Stromal cell of bone marrow (primary cell): ENCODE data around the gene DOCK4.
"Not testable (repeated sequence)": the region's sequence is repeated elsewhere in the genome, so short reads cannot be mapped to it uniquely, and the experiment has no call there.

ENCODE experiments used
- DNase-seq: peaks from one replicate; pipeline ENCODE4 v3.0.0-alpha.2; 2012; ENCODE audit warnings: low read depth

DOCK4 gene

DNA sequence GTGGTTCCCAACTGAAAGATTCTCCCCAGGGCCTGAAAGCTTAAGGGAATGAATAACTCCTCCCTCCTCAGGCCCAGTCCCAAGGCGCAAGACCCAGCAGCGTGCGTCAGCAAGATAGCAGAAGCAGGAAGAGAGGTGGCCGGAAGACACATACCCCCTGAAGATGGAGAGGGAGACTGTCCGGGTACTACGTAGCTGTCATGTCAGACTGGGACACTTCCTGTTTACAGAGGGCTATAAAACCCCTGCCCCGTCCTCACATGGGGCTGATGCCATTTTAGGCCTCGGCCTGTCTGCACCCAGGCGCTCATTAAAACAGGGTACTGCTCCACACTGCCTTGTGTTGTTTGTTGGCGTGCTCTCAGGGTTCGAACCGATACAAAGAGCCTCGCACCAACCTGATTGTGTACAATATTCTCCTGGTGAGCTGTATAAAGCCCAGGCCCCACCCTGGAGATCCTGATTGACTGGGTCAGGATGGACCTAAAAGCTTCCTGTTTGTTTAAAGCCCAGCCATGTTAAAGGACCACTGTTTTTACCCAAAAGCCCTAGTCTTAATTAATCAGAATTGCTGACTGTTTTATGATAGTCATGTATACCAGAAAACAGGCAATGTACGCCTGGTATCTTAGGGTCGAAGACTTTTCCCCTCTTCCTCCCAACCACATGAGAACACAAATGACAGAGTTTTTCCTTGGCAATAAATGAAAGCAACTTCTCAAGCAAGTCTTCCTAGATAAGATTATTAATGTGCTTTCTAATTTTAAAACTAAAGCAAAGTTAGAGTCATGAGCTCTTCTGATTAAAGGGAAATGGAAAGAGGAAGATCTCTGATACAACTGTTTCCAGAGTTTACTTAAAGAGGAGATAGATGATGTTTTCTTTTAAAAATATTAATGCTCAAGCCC is 251.5 kb downstream of the DOCK4 start:
- DNase-seq, result no peak

DNA sequence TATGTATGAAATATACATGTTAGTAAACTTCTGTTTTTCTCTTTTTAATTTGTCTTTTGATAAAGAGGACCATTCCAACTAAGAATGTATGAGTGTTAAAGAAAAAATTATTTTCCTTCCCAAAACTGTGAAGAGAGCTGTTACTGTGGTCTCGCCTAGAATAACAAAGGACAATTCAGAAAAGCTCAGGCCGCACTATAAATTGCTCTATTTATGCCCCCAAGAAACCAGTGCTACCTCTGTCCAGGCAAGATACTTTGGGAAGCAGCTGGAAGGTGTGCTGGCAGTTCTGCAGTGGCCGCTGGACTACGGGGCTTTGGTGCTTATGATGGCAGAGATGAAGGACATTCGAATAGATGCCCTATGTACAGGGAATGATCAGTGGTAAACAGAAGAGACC is 252.1 kb downstream of the DOCK4 start:
- no peak for DNase-seq

DNA sequence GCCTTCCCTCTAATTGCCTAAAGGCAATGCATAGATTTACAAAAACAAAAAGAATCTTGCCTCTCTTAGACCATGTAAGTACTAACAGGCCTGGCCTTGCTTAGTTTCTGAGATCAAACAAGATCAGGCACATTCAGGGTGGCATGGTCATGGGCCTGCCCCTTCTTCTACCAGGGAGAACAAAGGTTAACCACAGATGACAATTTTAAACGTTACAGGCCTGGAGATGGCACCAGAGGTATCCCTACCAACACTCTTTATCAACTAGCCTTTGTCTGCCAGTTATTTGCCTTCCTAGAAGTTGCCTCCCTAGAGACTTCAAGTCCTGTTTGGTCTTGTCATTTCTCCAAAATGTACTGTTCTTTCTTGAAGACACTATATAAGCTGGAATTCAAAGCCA is 252.6 kb downstream of the DOCK4 start:
- DNase-seq, result peak; percentile 8

DNA sequence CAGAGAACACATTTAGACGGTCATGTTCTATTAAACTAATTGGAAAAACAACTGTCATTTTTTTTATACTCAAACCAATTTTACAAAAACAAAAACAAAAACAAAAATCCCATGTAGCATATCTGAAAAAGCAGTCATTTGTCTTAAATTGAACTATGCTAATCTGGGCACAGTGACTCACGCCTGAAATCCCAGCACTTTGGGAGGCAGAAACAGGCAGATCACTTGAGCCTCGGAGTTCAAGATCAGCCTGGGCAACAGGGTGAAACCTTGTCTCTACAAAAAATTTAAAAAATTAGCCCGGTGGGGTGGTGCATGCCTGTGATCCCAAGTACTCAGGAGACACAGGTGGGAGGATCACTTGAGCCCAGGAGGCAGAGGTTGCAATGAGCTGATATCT is 253.4 kb downstream of the DOCK4 start:
- no peak for DNase-seq

DNA sequence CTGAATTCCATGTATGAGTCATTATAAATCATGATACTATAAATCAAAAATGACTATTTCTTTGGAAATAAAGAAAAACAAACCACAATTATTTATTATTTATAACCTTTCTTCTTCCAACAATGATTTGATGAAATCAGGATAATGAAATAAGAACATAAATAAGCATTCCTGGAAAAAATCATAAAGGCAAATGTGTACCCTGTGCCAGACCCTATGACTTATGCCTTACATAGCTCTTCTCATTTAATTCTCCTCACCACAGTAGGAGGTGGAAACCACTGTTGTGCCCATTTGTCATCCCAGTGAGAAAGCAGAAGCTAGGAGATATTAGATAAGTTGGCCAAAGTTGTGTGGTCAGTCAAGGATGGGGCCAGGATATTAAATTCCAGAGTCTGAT is 255.1 kb downstream of the DOCK4 start:
- DNase-seq, result no peak

DNA sequence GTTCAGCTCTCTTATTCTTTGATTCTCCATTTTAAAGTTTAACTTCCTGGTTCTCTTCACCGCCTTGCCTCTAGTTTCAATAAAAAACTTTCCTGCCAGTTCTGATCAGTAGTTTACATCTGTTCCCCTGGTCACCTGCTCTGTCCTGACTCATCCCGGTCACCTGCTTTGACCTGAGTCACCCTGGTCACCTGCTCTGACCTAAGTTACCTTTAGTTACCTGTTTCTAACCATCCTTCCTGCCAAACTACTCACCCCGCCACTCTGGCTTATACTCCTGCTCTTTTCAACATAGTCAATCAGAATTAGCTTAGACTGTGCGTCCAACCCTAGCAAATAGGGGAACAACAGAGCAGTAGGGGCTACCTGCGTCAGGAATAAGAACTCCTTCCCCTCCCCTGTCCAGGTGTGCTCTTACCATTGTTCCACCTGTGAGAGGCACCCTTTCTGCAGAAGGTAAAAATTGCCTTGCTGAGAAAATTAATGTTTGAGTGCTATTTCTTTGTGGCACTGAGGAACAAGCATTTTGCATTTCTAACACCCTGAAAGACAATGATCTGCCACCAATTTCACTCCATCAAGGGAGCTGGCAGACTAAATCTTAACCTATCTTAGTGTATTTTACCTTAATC is 263.6 kb downstream of the DOCK4 start:
- DNase-seq, result no peak

DNA sequence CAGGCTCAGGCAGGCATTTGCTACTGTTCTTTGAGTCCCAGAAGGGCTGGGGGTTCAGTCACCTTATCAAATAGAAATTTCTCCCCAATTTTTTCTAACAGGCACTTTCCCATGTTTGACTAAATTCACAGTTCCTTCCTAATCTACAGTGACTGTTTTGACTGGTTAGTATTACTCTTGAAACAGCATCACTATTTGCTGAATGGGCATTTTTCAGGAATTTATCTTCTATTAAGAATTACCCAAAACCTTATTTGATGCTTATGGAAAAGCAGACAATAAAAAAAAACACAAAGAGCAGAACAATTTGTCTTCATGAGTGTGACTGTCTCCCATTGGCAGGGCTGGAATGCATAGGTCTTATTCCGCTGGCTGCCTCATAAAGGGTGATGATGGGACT is 269.0 kb downstream of the DOCK4 start:
- DNase-seq, result no peak

DNA sequence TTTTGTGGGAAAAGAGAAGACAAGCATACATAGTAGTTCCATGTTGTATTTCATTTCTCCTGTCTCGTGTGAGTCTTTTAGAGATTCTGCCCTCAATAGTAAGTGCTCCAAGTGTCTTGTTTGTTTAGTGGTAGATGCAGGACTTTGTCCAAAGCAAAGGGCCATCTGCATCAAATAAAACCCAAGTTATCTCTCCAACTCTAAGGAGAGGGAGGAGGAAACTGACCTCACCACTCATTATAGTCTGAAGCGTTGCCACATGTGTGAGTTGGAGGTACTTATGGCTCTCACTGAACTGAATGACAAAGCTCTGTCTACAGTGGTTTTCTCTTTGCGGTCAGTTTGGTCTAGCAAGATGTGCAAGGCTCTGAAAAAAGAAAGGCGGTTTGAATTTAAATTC is 272.6 kb downstream of the DOCK4 start:
- DNase-seq, result peak; percentile 55

DNA sequence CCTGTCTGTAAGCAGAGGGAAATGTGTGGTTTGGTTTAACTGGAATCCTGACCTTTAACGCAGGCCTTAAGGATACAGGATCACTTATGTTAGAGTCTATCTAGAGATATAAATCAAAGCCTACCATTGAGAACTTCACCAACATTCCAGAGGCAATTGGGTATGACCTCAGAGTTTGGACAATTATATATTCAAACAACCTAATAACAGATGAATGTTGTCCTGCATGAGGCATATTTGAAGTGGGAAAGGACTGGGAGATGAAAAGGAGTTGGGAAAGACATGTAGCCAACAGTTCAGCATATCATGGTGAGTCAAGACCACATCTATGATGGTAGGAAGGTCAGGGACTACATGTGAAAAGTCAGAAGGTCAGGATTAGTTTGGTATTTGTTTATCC is 274.2 kb downstream of the DOCK4 start:
- no peak for DNase-seq

DNA sequence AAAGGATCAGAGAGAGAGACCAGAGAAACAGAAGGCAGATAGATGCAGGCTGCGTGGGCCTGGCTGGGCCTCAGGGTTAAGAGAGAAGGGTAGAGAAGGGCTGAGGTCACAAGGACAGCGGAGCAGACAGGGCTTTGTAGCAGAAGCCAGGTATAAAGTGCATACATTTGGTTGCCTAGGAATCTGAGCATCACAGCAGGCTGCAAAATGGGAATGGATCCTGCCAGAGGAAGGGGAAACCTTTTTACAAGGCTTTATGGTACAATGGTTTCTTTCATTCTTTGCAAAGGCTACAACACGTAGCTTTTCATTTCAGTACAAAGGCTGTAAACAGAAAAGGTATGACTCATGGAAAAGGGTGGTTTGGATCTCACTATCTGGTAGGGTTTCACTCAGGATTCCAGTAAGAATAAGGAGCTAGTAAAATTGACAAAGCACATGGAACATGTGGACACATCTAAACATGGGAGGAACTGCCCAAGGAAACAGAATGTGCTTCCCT is 275.1 kb downstream of the DOCK4 start:
- DNase-seq, result no peak

DNA sequence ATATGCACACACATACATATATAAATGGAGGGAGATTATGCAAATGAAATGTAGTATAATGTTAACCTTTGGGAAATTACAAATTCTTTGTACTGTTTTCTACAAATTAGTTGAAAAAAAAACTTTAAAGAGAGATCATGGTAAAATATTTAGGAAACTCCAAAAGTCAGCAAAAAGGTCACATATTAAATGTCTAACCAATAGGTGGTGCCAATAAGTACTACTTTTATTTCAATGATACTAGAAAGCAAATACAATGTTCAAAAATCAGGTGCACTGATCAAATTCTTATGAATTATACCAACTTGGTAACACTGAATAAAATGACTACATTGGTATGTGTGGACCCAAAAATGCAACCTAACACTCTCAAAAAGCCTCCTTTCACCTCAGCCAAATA is 276.9 kb downstream of the DOCK4 start:
- no peak for DNase-seq

DNA sequence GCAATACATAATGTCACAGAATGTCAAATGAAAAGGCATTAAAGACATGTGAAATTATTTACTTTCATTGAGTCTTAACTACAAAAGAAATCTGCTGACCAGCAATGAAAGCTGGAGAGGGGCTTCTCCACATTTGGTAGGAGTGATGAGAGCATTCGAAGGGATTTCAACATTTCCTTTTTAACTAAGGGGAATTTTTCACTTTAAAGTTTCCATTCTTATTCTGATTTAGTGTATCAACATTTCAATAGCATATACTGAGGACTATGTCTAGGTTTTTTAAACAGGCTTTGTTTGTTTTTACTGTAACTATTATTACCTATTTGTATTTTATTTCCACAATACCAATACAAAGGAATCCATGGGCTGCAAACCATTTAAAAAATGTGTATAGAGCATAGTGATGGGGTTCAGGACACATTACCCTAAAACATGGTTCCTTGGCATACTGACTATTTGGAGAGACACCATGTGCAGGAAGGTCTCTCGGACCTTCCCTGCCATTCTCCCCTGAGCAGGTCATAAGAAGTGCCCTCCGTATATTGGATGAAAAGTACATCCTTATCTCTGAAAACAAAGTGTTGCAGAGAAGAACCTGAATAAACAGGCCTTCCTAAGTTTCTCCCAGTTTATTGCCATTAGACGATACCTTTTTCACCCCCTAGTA is 278.7 kb downstream of the DOCK4 start:
- DNase-seq, result no peak

DNA sequence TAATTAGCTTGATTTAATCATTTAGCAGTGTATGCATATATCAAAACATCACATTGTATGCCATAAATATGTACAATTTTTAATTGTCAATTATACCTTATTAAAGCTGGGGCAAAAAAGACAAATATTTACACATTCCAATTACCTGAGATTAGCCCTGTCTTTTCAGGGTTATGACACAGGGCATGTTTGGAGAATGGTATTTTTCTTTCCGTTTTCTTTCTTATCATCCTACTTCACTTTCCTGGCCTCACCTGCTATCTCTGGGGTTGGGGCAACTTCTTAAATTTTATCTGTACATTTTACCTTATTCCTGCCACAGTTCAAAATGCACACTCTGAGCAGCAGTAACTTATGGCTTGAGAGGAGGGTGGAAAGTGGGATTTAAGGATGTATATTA is 285.9 kb downstream of the DOCK4 start:
- no peak for DNase-seq

DNA sequence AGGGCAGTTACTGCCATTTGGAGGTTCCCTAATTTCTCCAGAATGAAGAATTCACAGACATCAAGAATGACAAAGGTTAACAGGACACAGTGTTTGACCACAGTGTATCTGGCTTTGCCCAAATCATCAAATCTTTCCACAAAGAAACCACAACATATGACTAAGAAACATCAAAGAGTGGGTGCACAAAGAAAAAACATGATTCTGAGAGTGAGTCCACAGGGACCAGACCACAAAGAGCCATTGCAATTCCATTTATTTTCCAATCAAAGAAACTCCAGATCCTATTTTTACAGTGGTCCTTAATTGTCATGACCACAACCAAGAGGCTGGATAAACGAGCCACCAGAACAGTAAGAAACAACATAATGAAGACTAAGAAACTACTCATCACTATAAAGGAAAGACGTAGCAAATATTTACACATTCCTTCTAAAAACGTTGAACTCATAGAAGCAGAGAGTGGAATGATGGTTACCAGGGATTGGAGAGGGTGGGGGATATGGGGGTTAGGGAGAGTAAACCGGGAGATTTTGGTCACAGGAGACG is 286.5 kb downstream of the DOCK4 start:
- DNase-seq, result peak; percentile 27

DNA sequence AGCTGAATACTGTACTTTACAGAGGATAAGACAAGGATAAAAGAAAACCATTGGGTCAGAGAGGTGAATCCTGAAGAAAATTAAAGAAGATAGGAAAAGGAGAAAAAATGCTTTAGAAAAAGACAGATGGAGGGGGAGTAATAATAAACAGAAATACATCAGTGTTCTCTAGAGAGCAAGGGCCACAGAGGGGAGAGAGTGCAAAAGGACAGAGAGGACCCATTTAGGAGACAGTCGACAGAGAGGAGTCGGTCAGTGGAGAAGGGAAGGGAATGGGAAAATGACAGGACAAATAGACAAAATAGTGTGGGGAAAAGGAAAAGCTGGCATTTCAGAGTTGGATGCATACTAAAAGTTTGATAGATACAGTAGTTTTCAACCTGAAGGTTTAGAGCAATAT is 287.0 kb downstream of the DOCK4 start:
- no peak for DNase-seq

DNA sequence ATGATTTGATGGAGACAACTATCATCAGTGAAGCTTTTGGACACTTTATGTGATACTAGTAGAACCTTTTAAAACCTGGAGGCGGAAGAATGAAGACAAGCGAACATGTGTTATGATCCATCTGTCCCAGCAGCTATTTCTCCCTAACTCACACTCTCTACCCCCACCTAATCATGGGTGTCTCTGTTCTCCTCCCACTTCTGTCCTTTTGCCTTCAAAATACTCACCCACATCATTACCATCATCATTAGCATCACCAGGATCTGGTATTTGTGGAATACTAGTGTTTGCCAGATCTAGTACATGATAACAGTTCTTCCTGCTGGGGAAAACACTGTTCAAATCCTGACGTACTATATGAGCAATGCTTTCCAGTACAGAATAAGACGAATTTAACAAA is 287.7 kb downstream of the DOCK4 start:
- no peak for DNase-seq

DNA sequence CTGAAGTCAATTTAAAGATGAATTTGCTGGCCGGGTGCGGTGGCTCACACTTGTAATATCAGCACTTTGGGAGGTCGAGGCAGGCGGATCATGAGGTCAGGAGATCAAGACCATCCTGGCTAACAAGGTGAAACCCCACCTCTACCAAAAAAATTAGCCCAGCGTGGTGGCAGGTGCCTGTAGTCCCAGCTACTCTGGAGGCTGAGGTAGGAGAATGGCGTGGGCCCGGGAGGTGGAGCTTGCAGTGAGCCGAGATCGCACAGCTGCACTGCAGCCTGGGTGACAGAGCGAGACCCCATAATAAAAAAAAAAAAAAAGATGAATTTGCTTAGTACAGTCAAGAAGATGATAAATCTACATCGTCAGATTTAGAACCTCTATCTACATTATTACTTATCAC is 288.8 kb downstream of the DOCK4 start:
- not testable (repeated sequence) for DNase-seq

DNA sequence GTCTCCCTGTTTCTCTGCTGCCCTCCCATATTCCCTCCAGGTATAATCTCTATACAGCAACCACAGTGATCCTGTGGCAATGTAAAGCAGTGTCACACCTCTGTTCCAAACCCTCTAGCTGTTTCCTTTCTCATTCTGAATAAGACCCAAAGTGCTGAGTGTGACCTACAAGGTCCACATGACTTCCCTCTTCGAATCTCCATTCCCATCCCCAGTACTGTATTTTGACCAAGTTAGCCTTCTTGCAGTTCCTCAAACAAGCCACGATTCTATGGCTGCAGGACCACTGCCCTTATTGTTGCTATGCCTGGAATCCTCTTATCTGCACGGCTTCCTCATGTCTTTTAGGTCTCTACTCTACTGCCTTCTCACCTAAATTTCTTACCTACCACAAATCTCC is 291.9 kb downstream of the DOCK4 start:
- no peak for DNase-seq

DNA sequence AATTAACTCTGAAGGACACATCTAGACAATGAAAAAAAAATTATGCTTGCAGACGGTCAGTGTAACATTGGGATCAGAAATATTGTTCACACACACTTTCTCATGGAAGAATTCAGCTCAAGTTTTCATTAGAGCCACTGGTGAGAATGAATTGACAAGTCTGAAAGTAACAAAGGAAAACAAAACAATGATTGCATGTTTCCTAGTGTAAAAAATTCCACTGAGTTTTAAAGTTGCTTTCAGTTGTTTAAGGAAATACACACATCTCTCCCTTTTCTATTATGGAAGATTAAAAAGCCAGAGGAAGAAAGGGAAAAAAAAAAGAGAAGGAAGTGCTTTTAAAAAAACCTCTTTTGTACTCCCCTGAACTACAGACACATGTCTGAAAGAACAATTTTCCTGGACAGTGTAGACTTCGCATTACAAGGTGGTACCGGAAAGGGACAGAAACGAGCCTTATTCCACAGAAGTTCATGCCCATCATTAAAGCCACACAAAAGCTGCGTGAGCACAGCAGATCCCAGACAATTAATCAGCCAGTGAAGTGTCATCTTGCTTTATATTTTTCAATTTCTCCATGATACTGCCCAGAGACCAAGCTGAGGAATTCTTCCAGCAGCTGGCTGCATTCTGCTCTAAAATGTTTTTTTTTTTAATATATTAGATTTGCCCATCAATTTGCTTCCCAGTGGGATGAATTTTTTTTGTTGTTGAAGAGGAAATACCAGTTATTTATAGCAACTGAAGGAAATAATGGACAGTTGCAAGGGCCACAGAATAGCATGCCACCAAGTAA is 294.8 kb downstream of the DOCK4 start:
- no peak for DNase-seq

DNA sequence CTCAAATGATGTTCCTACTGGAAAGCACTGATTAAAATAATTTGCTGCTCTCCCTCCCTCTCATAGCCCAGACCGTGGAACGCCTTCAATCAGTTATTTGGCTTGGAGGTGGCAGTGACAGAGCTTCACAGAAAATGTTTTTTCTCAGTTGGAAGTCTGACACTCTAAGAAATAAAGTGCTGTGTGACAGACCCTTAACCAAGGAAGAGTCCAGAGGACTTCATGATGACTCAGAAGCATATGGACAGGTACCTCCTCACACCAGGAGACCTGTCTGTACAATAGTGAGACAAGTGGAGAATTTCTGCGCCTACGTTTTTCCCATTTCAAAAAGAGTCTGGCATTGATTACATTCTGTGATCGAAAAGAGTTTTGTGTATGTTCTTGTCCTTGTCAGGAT is 295.5 kb downstream of the DOCK4 start:
- no peak for DNase-seq

DNA sequence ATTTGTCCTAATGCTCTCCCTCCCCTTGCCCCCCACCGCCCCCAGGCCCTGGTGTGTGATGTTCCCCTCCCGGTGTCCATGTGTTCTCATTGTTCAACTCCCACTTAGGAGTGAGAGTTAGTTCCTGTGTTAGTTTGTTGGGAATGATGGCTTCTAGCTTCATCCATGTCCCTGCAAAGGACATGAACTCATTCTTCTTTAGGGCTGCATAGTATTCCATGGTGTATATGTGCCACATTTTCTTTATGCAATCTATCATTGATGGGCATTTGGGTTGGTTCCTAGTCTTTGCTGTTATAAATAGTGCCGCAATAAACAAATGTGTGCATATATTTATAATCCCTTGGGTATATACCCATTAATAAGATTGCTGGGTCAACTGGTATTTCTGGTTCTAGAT is 297.5 kb downstream of the DOCK4 start:
- DNase-seq, result not testable (repeated sequence)

DNA sequence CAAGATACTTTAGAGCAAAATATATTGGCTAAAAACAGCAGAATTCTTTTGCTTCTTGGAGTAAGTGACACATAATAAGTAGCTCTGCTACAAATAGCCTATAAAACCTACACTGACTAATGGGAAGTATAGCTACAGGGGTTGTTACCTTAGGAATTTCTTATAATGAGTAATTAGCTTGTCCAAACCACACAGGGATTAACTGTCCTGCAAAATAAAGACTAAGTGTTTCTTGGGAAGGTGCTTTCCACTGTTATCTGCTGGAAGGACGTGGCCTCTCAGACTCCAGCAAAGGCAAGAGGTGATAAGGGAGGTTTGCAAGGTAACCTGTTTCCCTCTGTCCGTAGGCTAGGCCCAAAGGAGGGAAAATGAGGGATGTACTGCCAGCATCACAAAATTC is 302.4 kb downstream of the DOCK4 start:
- DNase-seq, result no peak
